Coronary artery (tissue), 2 donors: ENCODE measurements around the gene SCAMP1.

Source experiments
- DNase-seq: peaks from one replicate; pipeline ENCODE4 v3.0.0-alpha.2; 2017; ENCODE audit warnings: low spot score
- H3K27ac ChIP-seq, 2 donors: fragments of 200-600 bp; sonication (generic); one replicate each; pipeline ENCODE4 v1.5.1; 2016 to 2019
- H3K4me3 ChIP-seq: fragments of 200-600 bp; sonication (generic); 2 replicates; pipeline ENCODE4 v1.5.1; 2016; ENCODE audit warnings: mild to moderate bottlenecking, moderate library complexity
- TF ChIP-seq, protein P1 (sequence below): fragments of 200-600 bp; sonication (generic); IDR thresholded peaks from one replicate; pipeline ENCODE4 v1.5.1; 2019; ENCODE audit warnings: antibody characterized with exemption

SCAMP1 gene

DNA sequence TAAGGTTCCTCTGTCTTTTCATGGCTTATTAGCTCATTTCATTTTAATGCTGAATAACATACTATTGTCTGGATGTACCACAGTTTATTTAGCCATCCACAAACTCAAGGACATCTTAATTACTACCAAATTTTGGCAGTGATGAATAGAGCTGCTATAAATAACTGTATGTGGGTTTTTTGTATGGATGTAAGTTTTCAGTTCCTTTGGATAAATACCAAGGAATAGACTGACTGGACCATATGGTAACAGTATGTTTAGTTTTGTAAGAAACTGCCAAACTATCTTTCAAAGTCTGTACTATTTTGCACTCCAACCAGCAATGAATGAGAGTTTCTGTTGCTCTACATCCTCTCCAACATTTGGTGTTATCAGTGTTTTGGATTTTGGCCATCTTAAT lies 38.7 kb downstream of the SCAMP1 start:
- Histone ChIP-seq H3K27ac (no peak overlapping the region), H3K4me3 (no peak overlapping the region)
- TF ChIP-seq, protein P1, sequence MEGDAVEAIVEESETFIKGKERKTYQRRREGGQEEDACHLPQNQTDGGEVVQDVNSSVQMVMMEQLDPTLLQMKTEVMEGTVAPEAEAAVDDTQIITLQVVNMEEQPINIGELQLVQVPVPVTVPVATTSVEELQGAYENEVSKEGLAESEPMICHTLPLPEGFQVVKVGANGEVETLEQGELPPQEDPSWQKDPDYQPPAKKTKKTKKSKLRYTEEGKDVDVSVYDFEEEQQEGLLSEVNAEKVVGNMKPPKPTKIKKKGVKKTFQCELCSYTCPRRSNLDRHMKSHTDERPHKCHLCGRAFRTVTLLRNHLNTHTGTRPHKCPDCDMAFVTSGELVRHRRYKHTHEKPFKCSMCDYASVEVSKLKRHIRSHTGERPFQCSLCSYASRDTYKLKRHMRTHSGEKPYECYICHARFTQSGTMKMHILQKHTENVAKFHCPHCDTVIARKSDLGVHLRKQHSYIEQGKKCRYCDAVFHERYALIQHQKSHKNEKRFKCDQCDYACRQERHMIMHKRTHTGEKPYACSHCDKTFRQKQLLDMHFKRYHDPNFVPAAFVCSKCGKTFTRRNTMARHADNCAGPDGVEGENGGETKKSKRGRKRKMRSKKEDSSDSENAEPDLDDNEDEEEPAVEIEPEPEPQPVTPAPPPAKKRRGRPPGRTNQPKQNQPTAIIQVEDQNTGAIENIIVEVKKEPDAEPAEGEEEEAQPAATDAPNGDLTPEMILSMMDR: no peak
- DNase-seq: no peak

DNA sequence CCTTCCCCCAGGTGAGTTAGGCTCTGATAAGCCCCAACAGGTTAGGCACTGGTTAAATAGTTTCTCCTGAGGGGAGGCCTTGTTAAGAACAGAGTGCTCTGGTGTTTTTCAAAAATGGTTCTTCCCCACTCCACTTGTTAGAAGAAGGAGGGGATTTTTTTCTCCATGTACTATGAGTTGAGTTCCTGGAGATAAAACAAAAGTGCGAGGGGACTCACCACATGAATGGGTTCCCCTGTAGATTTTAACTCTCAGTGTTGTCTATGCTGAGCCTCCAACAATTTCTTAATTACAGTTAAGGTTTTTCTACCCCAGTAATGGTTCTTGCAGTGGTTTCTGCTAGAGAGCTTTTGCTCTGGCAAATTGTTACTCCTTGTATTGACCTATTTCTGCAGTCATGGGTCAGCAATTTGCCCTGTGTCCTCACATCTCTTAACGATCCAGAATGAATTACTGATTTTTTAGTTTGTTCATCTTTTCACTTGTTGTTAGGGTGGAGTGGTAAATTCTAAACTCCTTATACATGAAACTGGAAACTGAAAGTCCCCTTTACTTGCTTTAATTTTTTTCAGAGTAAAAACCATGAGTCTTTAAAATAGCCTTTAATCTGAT lies 44.4 kb downstream of the SCAMP1 start:
- Histone ChIP-seq H3K4me3 (no peak overlapping the region), H3K27ac (no peak overlapping the region)
- TF ChIP-seq, protein P1: no peak
- no peak for DNase-seq

DNA sequence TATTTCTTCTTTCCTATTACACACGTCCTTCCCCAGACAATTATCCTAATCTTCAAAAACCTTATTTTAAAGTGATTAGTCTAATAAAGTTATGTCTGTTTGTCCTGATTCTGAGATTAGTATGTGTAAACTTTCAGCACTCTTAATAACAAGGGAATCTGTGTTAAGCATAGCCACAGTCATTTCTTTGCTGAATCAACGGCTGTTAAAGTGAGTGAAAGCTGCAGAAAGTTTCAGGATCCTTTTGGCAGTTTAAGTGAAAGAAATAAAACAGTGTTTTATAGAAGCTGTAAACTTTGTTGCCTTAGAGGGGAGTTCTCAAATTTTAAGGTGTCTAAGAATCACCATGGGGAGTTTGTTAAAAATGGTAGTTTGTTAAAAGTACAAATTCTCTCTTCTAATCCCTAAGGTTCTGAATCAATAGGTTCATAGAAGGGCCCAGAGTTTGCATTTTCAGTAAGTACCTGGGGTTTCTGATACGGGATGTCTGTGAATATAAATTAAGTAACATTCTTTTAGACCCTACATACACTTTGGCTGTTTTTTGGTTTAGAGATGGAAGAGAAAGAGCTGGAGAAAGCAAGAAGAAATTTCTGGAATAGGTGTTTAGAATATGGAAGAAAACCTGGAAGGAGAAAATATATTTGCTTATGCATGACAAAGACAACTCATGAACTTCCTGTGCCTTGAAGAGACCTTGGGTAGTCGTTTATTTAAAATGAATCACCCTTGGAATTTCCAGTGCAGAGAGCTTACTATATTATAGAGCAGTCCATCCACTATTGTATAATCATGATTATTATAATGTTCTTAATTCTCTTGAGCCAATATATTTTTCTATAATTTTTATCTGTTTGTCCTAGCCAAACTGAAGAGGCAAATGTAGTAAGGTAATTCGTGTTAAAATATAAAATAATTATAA lies 45.7 kb downstream of the SCAMP1 start:
- H3K27ac ChIP-seq: no peak overlapping the region
- H3K4me3 ChIP-seq: no peak overlapping the region
- TF ChIP-seq, protein P1: no peak
- no peak for DNase-seq

DNA sequence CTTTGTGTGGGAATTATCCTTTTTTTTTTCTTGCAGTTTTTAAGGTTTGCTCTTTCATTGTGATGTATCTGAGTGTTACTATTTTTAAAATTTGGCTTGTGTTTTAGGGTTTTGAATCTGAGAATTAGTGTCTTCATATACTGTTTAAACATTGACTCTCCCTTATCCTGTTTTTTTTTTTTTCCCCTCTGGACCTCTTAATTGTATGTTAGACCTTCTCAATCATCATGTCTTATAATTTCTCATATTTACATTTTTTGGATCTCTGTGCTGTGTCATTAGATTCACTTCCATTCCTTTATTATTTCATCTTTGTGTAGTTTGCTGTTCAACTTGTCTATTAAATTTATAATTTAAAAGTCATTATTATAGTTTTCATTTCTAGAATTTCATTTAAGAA lies 47.0 kb downstream of the SCAMP1 start:
- TF ChIP-seq, protein P1: no peak
- Histone ChIP-seq H3K27ac (no peak overlapping the region), H3K4me3 (no peak overlapping the region)
- no peak for DNase-seq

DNA sequence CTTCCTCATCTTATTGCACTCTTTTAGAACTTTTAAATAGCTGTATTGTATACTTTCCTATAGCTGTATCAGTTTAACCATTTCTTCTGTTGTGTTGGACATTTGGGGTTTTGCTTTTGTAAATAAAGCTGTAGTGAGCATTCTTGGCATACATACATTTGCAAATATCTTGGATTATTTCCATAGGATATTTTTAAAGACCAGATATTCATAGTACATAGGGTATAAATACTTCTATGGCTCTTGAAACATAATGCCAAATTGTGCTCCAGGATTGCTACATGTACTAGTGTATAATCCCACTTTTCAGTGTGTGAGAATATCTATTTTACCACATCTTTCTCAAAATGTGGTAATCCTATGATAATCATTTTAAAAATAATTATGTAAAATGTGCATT lies 51.2 kb downstream of the SCAMP1 start:
- TF ChIP-seq, protein P1: no peak
- DNase-seq: no peak
- no peak overlapping the region for H3K4me3 ChIP-seq
- H3K27ac ChIP-seq: no peak overlapping the region

DNA sequence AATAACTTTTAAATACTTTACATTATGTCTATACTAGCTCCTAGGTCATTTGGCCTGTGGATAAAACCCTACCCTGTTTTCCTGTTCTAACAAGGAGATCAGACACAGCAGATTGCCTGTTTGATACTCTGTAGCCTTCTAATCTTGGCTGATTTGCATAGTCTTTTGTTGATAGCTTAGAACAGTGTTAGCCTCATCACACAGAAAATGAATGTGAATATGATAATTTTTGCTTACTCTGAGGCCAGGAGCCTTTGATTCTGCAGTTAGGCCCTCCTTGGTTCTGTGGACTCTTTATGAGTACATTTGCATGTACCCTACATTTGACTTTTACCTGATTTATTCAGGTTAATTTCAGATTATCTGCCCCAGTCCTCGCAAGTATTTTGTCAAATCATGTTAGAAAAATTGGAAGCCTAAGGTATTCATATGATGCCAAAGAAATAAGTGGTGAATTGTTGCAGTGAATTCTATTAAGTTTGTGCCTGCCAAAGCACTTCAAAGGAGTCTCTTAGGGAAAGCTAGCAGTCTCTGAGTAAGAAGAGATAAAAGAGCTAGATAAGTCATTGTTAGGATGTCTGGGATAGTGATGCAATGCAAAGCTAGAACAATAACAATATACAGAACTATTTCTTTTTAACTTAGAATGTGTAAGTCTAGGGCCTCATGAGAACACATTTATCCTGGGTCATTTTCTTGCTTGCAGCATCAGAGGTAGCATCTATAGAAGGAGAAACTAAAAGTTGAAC lies 56.4 kb downstream of the SCAMP1 start:
- H3K4me3 ChIP-seq: no peak overlapping the region
- TF ChIP-seq, protein P1: no peak
- no peak for DNase-seq
- no peak overlapping the region for H3K27ac ChIP-seq
